Dermis blood vessel endothelial cell (primary cell): ENCODE measurements around the gene SLC27A4. TPM values are rescaled to one million over a fixed set of nuclear protein-coding genes. Genes with fewer than 3 reads are reported as not detected.

Source experiments
- DNase-seq: peaks from one replicate; pipeline ENCODE4 v3.0.0; 2010
- total RNA-seq: library from RNA; depleted of rRNA; stranded (reverse); fragments of >200 nt; gene quantifications from 2 replicates; pipeline ENCODE4 v1.2.3, GENCODE V29; 2014

Gene SLC27A4
- total RNA-seq, 1 donor from 2014 or later, result 34.5 TPM

- DNase-seq, result no peak
These were observed 28.8 kb downstream of the SLC27A4 start for GRCh38 chr9:128369024-128369706.

- DNase-seq, result no peak
These were observed 30.0 kb downstream of the SLC27A4 start for GRCh38 chr9:128370367-128370751.

- DNase-seq, result peak; percentile 96
These were observed 30.7 kb downstream of the SLC27A4 start, which contains the start of gene URM1 for GRCh38 chr9:128370752-128371629. TSS of gene URM1 (plus strand) at chr9:128371374. CDS start at chr9:128371381, 7 bp downstream.

- peak; percentile 32 for DNase-seq
These were observed 31.3 kb downstream of the SLC27A4 start for GRCh38 chr9:128371630-128372117.

GRCh38 chr9:128372188-128372641 lies 31.9 kb downstream of the SLC27A4 start:
- peak; percentile 60 for DNase-seq

GRCh38 chr9:128372784-128373183 lies 32.5 kb downstream of the SLC27A4 start:
- peak; percentile 46 for DNase-seq

GRCh38 chr9:128374221-128374675 lies 33.9 kb downstream of the SLC27A4 start:
- DNase-seq, result no peak

GRCh38 chr9:128375865-128376264 lies 35.5 kb downstream of the SLC27A4 start:
- no peak for DNase-seq

- no peak for DNase-seq
These were observed 41.9 kb downstream of the SLC27A4 start for GRCh38 chr9:128382261-128382660.

GRCh38 chr9:128383007-128383753 lies 42.9 kb downstream of the SLC27A4 start:
- DNase-seq, result no peak

- no peak for DNase-seq
These were observed 43.5 kb downstream of the SLC27A4 start for GRCh38 chr9:128383791-128384190.

GRCh38 chr9:128384801-128385495 lies 44.6 kb downstream of the SLC27A4 start:
- DNase-seq, result no peak

- no peak for DNase-seq
These were observed 45.5 kb downstream of the SLC27A4 start for GRCh38 chr9:128385496-128386460.

GRCh38 chr9:128388150-128388549 lies 47.8 kb downstream of the SLC27A4 start:
- DNase-seq, result no peak

GRCh38 chr9:128389395-128390149 lies 49.2 kb downstream of the SLC27A4 start:
- DNase-seq, result no peak

- DNase-seq, result no peak
These were observed 50.0 kb downstream of the SLC27A4 start for GRCh38 chr9:128390150-128390812.

- no peak for DNase-seq
These were observed 50.7 kb downstream of the SLC27A4 start for GRCh38 chr9:128390813-128391711.

GRCh38 chr9:128391956-128392301 lies 51.6 kb downstream of the SLC27A4 start:
- no peak for DNase-seq
